Measurements from ENCODE around the gene SIK1. TPM values are rescaled to one million over a fixed set of nuclear protein-coding genes. Genes with fewer than 3 reads are reported as not detected.
"Not testable (repeated sequence)": the region's sequence is repeated elsewhere in the genome, so short reads cannot be mapped to it uniquely, and the experiment has no call there.

Gene SIK1
- total RNA-seq, 1 experiment from 2014 or later = 1.2 TPM

DNA sequence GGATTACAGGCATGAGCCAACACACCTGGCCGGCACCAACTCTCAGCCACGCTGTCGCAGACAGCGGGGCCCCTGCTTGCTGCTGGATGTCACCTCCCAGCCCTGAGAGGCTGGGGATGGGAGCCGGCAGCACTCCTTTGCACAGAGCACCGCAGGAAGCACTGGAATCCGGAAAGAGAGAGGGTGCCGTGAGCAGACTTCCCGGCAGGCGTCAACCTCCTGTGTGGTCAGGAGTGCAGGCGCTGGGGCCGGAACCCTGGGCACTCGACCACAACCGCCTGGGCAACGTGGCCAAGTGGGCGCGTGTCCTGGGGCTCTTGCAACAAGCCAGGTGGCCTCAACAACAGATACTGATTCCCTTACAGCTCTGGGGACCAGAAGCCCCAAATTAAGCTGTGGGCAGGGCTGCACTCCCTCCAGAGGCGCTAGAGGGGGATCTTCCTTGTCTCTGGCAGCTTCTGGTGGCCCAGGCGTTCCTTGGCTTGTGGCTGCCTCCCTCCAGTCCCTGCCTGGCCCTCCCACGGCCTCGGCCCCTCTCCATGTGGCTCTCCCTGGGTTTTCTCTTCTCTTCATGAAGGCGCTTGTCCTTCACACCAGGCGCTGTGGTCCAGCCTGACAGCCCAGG is 20.5 kb upstream of the SIK1 start:
- H3K36me3 ChIP-seq; H3K4me1 ChIP-seq; H3K9me3 ChIP-seq (replicated peaks); H3K27ac ChIP-seq; H3K4me3 ChIP-seq; H3K27me3 ChIP-seq; DNase-seq: not testable (repeated sequence)

DNA sequence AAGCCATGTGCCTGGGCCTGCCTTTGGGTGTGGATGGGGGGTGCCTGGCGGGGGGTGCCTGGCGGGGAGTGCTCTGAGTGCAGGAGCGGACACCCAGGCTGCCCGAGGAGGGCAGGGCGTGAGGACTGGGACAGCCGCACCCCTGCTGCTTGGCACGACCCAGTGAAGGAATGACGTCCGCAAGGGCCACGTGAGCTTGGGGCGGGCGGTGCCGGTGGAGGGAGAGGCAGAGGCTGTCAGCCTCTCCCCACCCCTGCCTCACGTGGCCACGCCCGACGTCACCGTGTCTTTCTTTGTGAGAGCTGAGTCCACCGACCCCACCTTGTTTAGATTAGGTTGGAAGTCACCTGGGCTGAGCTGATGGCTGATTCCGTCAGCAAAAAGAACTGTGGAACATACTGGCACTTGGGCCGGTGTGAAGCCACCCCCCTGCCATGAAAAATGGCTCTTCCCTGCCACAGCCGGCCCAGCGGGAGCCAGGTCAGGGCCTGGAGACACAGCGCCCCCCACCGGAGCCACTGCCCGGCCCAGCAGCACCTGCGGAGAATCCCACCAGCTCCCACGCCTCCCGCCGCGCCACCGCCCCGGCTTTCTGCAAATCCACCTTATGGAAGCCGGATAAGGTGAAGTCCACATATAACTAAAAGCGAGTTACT is 19.5 kb upstream of the SIK1 start:
- not testable (repeated sequence) for H3K27me3 ChIP-seq; H3K27ac ChIP-seq; H3K4me1 ChIP-seq; H3K36me3 ChIP-seq; H3K9me3 ChIP-seq (replicated peaks); DNase-seq; H3K4me3 ChIP-seq

DNA sequence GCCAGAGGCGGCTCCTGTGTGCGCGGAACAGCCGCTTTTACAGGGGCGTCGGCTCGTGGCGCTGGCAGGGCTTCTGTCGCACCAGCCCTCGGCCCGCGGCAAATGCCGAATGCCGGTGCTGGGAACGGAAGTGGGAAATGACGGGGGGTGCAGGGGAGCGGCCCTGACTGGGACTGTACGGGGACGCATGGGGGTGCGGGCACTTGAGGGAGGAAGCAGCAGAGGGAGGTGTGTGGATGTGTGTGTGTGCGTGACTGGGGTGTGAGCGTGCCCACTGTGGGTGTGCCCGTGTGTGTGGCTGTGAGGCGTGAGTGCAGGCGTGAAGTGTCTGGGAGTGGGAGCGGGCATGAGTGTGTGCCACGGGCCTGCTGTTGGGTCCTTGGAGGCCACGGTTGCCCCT is 17.6 kb upstream of the SIK1 start:
- not testable (repeated sequence) for DNase-seq; H3K9me3 ChIP-seq (replicated peaks); H3K27me3 ChIP-seq; H3K4me1 ChIP-seq; H3K27ac ChIP-seq; H3K4me3 ChIP-seq; H3K36me3 ChIP-seq

DNA sequence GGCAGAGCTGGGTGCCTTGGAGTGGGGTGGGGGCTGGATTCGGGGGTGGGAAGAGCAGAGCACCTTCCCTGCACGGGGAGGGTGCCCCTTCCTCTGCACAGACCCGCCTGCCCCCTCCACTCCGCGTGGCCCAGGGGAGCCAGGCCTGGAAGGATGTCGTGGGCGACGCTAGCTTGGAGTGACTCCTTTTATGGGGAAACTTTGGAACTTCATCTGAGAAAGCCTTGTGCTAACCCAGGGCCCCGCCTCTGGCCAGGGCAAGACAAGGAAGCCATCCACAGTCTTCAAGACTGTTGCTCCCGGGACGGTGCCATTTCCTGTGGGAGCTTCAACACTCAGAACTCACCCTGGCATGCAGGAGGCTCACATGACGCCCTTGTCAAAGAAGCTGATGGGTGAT is 15.6 kb upstream of the SIK1 start:
- H3K9me3 ChIP-seq (replicated peaks); DNase-seq; H3K4me1 ChIP-seq; H3K4me3 ChIP-seq; H3K27me3 ChIP-seq; H3K36me3 ChIP-seq; H3K27ac ChIP-seq: not testable (repeated sequence)

DNA sequence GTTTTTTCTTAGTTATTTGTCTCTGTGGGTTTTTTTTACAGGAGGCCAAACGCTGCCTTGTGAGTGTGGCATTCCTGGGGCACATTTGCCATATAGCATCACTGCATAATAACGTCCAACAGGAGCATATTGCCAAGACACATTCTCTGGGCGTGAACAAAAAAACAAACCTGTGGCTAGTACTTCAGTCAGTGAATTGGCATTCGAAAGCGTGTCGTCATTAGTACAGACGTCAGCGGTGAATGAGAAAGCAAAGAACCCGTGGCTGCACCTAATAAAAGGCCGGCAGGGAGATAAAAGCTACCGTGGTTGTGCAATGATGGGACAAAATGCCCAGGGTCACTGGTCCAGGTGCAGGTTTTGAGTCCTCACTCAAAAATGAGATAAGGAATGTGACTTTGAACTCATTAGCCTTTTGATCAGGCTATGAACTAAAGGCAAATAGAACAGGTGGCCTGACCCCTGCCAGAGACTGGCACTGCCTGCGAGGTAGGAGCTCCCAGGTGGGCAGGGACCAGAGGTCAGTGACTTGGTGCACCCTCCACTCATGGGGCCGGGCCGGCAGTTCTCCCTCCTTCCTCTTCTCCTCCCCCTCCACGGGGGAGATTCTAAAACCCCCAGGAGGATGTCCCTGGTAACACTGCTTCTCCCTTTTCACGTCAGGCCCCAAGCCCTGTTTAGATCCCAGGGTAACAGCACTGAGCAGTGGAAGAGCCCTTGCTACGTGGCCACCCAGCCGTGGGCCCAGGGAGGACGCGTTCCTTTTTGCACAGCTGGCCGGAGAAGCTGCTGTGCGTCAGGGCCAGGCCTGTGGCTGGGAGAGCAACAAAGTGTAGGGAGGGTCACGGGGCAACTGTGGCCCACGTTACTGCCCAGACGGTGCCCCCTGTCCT is 14.2 kb upstream of the SIK1 start:
- not testable (repeated sequence) for H3K9me3 ChIP-seq (replicated peaks); H3K4me1 ChIP-seq; H3K27me3 ChIP-seq; DNase-seq; H3K27ac ChIP-seq; H3K4me3 ChIP-seq; H3K36me3 ChIP-seq

DNA sequence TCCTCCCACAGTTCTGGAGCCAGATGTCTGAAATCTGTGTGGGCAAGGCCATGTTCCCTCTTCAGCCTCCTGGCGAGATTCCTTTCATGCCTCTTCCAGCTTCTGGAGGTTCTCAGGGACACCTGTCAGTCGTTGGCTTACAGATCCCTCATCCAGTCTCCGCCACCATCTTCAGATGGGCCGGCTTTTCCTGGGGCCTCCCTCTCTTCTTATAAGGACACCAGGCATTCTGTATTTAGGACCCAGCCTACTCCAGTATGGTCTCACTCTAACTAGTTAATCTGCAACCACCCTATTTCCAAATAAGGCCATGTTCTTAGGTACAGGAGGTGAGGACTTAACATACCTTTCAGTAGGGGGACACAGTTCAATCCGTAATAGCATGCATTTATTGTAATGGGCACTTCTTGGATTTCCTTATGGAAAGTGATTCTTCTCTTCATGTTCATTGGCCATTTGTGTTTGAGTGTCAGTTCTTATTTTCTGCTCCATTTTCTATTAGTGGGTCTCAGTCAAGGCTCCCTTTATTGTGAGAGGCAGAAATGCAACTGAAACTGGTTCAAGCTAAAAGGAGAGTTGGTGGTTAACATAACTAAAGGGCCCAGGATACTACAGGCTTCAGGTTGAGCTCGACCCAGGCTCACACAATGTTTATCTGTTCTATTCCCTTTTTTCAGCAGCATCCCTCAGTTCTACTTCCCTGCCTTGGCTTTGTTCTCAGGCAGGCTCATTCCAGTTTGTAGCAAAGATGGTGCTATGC is 12.6 kb upstream of the SIK1 start:
- H3K9me3 ChIP-seq (replicated peaks); DNase-seq; H3K27ac ChIP-seq; H3K4me1 ChIP-seq; H3K36me3 ChIP-seq; H3K27me3 ChIP-seq; H3K4me3 ChIP-seq: not testable (repeated sequence)

DNA sequence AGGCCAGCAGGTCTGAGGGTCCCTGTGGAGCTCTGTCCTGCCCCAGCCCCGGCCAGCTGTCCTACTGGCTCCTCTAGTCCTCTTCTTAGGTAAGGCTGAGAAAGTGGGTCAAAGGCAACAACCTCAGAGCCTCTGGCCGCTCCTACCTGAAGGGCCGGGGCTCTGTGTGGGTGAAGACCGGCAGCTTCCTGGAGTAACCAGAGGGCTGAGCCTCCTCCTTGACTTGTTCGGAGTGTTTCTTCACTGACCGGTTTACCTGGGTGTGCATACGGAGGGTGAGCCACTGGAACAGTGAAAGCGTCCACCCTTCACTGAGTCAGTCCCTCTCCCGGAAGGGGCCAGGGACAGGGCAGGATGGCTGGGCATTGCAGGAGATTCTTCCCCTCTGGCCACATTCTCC is 9.3 kb upstream of the SIK1 start:
- not testable (repeated sequence) for DNase-seq; H3K4me3 ChIP-seq; H3K4me1 ChIP-seq; H3K9me3 ChIP-seq (replicated peaks); H3K36me3 ChIP-seq; H3K27ac ChIP-seq; H3K27me3 ChIP-seq

DNA sequence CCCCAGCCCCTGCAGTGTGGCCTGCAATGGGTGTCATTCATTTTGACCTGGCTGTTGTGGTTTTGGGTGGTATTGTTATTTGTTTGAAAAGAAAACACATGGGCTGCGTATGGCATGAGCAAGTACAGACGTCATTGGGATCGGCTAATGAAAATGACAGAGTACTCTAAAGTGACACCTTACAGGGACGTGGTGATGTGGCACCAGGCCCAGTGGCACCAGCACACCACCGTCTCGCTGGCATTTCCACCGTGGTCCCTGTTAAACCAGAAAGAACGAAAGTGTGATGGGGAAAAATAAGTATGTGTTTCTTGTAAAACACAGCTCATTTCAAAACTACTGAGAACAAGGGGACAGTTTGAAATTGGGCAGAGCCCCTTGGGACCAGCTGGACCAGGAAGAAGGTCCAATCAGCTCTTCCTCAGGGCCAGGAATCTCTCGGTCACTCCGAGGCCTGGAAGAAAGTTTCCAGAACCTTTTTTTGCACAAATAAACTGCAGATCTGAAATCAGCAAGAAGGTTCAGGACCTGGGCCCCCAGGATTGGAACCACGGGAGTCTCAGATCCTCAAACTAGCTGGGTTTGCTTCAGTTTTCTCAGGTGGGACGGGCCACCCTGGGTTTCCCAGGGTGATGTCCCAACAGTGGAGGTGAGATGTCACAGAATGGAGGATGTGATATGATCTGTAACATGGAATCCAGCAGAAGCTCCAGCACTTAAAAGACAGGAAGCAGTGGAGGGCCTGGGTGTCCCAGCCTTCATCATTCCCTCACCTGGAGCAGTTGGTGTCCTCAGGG is 6.6 kb upstream of the SIK1 start:
- H3K36me3 ChIP-seq; DNase-seq; H3K4me1 ChIP-seq; H3K4me3 ChIP-seq; H3K27ac ChIP-seq; H3K27me3 ChIP-seq; H3K9me3 ChIP-seq (replicated peaks): not testable (repeated sequence)

DNA sequence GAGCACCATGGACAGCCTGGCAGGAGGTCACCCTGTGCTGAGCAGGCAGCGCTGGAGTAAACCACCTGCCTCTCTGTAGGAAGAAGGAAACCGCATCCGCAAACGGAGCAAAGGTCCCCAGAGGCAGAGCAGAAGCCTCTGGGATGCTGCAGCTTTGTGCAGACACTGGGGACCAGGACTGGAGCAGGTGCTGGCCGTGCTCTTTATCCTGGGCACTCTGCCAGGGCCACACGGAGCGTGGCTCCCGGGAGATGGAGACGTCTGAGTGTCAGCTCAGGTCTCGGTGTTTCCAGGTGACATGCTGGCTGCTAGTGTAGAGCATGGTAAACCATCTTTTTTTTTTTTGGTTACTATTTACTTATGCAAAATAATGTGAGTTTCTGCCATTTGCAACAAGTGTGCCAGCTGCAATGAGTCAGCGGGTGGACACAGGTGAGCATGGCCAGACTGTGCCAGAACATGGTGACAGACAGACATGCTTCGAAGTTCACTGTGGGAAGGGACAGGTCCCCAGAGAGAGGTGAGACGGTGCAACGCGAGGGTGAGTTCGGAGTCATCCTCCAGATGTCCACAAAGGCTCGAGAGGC is 4.0 kb upstream of the SIK1 start:
- not testable (repeated sequence) for H3K9me3 ChIP-seq (replicated peaks); H3K27ac ChIP-seq; H3K4me1 ChIP-seq; DNase-seq; H3K27me3 ChIP-seq; H3K4me3 ChIP-seq; H3K36me3 ChIP-seq

DNA sequence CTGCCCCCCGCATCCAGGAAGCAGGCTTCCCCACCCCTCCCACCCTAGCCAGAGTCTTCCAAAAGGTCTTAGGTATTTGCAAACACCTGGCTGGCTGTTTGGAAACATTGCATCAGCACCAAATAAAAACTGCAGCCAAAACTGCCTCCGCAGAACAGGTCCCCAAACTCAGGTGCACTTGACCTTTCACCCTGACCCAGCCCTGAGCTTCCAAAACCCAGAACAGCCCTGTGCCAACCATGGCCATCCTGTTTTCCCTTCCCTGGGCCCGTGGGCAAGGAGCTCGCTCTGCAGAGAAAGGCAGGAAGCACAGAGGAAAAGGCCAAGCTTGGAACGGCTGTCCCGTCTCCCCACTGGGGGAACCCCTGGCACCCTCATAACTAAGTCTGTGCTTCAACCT is 2.0 kb upstream of the SIK1 start:
- H3K4me1 ChIP-seq; H3K36me3 ChIP-seq; H3K9me3 ChIP-seq (replicated peaks); H3K27ac ChIP-seq; DNase-seq; H3K27me3 ChIP-seq; H3K4me3 ChIP-seq: not testable (repeated sequence)

DNA sequence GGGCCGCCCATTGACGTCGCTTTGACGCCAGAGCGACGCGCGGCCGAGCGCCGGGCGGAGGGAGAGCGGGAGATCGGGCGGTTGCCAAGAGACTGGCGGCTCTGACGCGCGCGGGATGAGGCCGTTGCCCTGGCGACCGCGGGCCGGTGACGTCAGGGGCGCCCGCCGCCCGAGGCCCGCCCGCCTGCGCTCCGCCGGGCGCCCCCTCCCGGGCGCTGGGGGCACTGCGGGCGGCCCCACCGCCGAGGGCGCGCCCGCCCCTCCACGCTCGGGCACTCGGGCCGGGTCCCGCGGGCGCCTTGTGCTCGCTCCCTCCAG is 270 bp upstream of the SIK1 start:
- H3K27me3 ChIP-seq; H3K4me1 ChIP-seq; H3K27ac ChIP-seq; H3K4me3 ChIP-seq; H3K9me3 ChIP-seq (replicated peaks); DNase-seq; H3K36me3 ChIP-seq: not testable (repeated sequence)

DNA sequence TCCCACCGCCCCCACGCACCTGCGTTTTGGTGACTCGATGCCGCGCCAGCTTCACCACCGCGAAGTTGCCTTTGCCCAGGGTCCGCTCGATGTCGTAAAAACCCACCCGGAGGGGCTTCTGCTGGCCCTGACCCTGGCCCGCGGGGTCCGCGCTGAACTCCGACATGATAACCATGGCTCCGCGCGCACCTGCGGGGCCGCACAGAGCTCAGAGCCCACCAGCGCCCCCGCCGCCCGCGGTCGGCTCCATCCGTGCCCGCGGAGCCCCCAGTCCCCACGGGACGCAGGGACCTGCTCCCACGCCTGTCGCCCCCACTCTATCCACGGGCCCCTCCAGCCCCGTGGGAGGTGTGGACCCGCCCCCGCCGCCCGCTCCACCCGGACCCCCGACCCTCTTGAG is 927 bp downstream of the SIK1 start:
- not testable (repeated sequence) for DNase-seq; H3K9me3 ChIP-seq (replicated peaks); H3K4me1 ChIP-seq; H3K36me3 ChIP-seq; H3K4me3 ChIP-seq; H3K27ac ChIP-seq; H3K27me3 ChIP-seq

DNA sequence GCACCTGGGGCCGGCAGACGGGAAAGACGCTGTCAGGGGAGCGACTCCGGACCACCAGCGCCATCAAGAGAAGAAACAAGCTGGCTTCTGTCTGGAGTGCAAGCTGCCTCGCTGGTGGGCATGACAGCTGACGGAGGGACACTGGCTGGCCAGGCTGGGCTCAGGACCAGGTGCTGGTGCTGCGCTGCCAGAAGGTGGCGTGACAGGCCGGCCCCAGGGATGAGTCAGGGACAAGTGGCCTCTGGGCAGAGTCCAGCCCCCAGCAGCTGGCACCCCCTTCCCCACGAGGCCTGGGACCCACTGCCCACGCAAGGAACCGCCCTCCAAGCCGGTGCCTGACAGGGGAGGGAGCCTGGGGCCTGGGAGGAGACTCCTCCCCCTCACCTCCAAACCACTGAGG is 7.5 kb downstream of the SIK1 start:
- H3K9me3 ChIP-seq (replicated peaks); H3K36me3 ChIP-seq: not testable (repeated sequence)

DNA sequence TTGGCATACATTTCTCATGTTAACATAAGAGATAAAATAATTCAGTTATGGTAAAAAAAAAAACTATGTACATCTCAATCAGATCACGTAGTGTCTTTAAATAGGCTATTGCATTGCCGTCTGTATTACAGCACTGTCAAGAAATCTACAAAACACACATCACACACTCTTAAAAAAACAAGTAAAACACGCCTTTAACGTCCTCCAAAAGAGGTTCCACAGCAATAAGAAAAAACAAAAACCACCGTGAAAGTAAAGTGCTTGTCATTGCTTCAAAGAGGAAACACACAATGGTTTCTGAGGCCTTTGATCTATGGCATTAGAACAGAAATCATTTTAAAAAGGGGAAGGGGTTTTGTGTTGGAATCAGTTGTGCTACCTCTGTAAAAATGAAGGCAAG is 12.4 kb downstream of the SIK1 start:
- H3K9me3 ChIP-seq (replicated peaks); H3K36me3 ChIP-seq; H3K27me3 ChIP-seq; DNase-seq; H3K27ac ChIP-seq; H3K4me1 ChIP-seq; H3K4me3 ChIP-seq: not testable (repeated sequence)

More for the DNA sequence above, 7.5 kb downstream of the SIK1 start:
- H3K4me3 ChIP-seq, H3K4me1 ChIP-seq, H3K27me3 ChIP-seq, H3K27ac ChIP-seq, DNase-seq: not testable (repeated sequence)
